ENCODE data around the gene SBNO2.

Gene SBNO2

GRCh38 chr19:1063909-1064660 is 110.0 kb downstream of the SBNO2 start:
- no peak for TF ChIP-seq CTCF (IDR thresholded peaks at IDR 0.05)
- DNase-seq (ENCODE audit: low spot score): no peak
- Histone ChIP-seq H3K4me3 (no peak overlapping the region), H3K27ac (no peak overlapping the region)

GRCh38 chr19:1063030-1063908 is 110.8 kb downstream of the SBNO2 start:
- H3K27ac ChIP-seq: no peak overlapping the region
- TF ChIP-seq CTCF (IDR thresholded peaks at IDR 0.05): no peak
- H3K4me3 ChIP-seq: no peak overlapping the region
- no peak for DNase-seq (ENCODE audit: low spot score)

- TF ChIP-seq CTCF (IDR thresholded peaks at IDR 0.05): no peak
- no peak overlapping the region for H3K27ac ChIP-seq
- H3K4me3 ChIP-seq: no peak overlapping the region
- no peak for DNase-seq (ENCODE audit: low spot score)
Measured at GRCh38 chr19:1062387-1063029, 111.6 kb downstream of the SBNO2 start.

- TF ChIP-seq CTCF (IDR thresholded peaks at IDR 0.05): no peak
- no peak overlapping the region for H3K4me3 ChIP-seq
- DNase-seq (ENCODE audit: low spot score): no peak
- no peak overlapping the region for H3K27ac ChIP-seq
Measured at GRCh38 chr19:1061987-1062386, 112.1 kb downstream of the SBNO2 start.

- TF ChIP-seq CTCF (IDR thresholded peaks at IDR 0.05): no peak
- no peak overlapping the region for H3K4me3 ChIP-seq
- no peak overlapping the region for H3K27ac ChIP-seq
- DNase-seq (ENCODE audit: low spot score): no peak
Measured at GRCh38 chr19:1060689-1061088, 113.4 kb downstream of the SBNO2 start.

- TF ChIP-seq CTCF (IDR thresholded peaks at IDR 0.05): no peak
- no peak for DNase-seq (ENCODE audit: low spot score)
- Histone ChIP-seq H3K4me3 (no peak overlapping the region), H3K27ac (no peak overlapping the region)
Measured at GRCh38 chr19:1058112-1058511, 116.0 kb downstream of the SBNO2 start.
